GM18505 (cell line): ENCODE data around the gene ABHD5.
"Not testable (repeated sequence)": the region's sequence is repeated elsewhere in the genome, so short reads cannot be mapped to it uniquely, and the experiment has no call there.

ENCODE experiments used
- ATAC-seq: cut with Tn5 transposase; IDR thresholded peaks from one replicate; pipeline ENCODE4 v1.9.1; 2021; ENCODE audit not compliant: unreplicated experiment
- POLR2A ChIP-seq: IDR thresholded peaks from 4 replicates; pipeline ENCODE4 v1.6.1; 2011; ENCODE audit warnings: borderline replicate concordance; ENCODE audit not compliant: insufficient read depth, insufficient read length; ENCODE audit errors: extremely low read depth

Gene ABHD5

DNA sequence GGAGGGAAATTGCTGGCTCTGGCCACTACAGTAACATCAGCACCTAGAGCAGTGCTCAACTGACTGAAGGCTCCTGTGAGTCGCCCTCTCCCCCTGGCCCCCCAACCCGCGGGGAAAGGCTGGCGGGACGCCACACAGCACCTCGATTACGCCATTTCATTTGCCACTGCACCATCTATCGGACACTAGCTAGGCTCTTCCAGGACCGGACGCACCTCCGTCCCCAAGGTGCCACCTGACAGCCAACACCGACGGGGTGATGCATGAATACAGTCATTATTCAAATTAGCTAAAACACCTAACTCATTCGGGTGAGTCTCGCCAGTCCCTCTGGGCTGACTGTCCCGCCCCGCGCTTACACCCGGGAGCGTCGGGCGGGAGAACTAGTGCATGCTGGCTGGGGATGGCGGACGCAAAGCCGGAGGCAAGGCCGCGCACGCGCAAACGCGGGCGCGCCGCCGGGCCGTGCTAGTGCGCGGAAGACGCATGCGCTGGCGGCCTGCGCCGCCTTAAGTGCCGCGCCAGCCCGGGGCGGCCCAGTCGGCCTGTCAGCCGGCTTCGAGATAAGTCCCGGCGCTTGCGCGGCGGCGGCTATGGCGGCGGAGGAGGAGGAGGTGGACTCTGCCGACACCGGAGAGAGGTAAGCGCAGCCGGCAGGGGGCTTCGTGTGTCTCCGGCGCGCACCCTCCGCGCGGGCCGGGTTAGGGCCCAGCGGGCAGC lies at the start of gene ABHD5:
Gene ABHD5, plus strand, starts transcription at position 539 of the 720 bp plus-strand sequence. Its CDS starts 55 bp downstream, at position 594.
- peak; percentile 88 for ATAC-seq
- TF ChIP-seq POLR2A = peak; percentile 100

DNA sequence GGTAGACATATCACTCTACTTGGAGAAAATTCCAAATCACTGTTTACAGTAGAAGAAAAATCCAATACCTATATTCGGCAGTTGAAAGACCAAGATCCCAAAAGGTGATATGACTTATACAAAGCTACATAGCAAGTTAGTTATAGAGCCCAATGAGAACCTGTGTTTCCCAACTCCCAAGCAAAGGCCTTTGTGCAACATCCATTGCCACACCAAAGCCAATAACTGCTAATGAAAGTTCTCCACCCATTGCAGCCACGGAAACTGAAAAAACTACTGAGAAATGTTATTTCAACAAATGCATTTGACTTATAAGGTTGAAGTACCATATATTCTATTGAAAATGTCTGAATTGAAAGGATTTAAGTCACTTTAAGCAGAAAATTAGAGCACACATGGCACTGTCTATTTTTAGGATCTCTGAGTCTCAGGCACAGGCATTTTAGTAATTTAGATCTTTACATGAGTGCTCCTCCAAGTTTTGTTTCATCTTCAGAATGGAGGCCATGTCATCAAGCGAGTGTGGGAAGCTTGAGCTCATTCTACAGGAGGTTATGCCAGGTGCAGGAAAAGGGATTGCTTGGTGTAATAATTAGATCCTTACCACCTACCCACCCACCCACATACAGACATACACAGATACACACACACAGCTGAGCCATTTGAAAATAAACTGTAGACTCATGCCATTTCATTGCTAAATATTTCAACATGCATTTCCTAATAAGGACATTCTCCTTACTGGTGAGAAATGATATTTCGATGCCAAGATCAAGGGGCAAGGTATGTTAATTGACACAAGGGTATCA lies 49.2 kb upstream of the ABHD5 start:
- ATAC-seq = no peak
- no peak for TF ChIP-seq POLR2A

DNA sequence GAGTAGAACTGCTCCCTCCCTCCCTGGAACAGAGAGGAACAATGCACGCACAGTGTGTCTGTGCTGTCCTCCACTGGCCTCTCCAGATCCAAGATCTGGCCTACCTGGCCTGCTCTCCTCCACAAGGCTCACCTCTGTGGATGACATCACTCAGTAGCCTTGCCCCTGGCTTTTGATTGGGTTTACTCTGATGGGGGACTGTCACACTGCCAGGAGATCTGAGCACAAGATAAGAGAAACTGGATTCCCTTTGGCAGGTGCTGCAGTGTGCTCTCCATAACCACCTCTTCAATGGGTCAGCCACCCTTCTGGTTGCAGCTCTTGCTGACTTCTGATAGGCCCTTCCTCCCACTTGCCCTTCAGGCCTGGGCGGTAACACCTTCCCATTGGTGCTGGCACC lies 46.3 kb upstream of the ABHD5 start:
- no peak for TF ChIP-seq POLR2A
- ATAC-seq = no peak

DNA sequence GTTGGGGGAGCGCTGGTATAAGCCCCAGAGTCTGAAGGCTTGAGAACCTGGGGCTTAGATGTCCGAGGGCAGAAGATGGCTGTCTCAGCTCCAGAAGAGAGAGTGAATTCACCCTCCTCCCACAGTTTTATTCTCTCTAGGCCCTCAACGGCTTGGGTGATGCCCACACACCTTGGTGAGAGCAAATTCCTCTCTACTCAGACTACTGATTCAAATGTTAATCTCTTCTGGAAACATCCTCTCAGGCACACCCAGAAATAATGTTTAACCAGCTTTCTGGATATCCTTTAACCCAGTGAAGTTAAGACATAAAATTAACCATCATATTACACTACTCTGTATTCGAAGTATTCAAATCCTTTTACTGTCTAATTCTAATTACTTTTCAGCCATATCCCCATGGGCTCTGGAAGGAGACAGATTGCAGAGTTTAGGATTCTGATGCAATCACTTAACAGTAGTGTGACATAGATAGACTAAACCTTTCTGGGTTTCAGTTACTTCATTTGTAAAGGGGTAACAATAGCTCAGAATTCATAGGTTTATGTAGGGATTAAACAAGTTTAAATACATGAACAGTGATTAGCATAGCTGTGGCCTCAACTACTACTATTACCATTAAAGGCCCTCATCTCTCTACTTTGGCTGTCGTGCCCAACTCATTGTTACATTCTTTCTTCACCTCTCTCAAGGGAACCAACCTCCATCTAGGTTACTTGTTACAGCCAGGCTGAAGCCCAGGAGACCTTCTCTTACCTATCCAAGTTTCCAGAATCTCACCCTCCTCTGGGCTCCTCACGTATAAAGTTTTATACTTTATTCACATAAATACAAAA lies 43.2 kb upstream of the ABHD5 start:
- no peak for ATAC-seq
- no peak for TF ChIP-seq POLR2A

DNA sequence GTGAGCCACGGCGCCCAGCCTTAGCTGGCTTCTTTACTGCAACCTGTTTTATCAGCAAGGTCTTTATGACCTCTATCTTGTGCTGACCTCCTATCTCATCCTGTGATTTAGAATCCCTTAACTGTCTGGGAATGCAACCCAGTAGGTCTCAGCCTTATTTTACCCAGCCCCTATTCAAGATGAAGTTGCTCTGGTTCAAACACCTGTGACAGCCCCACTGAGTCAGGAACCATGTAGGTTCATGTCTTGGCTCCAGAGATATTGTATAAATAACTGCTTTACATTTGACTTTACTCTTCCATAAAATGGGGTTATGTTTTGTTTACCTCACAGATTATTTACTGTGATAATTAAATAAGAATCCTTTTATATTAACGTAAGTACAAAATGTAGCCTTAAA lies 41.8 kb upstream of the ABHD5 start:
- ATAC-seq = no peak

DNA sequence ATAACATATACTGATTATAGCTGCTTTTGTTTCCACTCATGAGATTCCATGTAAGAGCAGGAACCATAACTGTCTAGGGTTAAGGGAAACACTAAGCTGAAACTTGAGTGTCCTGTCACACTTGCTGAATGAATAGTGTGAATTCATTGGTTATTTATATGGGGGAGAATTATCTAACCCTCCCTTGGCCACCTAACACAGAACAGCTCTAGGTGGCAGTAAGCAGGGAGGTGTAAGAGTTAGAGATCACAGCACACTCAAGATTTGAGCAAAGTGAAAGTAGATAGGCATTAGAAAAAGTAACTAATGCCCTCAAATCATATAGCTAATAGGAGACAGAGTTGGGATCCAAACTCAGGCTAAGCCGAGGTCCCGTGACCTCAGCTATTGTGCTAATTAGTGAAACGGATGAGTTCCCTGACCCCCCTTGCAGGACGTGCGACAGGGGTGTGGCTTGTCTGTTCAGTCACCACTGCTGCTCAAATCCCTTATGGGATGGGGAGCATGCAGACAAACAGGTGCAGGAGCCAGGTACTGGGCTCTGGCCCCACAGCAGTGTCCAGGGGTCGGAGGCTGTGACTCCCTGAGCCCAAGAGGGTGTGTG lies 41.3 kb upstream of the ABHD5 start:
- no peak for ATAC-seq
- no peak for TF ChIP-seq POLR2A

More for the DNA sequence above, 41.8 kb upstream of the ABHD5 start:
- no peak for TF ChIP-seq POLR2A

DNA sequence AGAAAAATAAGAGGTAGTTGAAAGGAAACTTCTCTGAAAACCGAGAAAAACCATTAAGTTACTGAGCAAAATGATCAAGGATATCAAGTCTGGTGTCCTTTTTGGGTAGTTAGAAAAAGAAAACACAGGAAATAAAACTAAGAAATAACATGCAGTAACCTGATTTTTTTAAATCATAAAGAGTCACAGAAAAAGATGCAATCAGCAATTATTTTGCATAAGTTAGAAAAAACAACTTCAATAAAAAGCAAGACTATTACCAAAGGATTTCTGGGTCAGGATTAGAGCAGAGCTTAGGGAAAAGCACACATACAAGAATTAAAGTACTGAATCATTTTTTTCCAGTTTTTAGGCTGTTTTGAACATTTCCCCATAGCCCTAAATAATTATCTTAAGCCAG lies 40.4 kb upstream of the ABHD5 start:
- no peak for TF ChIP-seq POLR2A
- no peak for ATAC-seq

DNA sequence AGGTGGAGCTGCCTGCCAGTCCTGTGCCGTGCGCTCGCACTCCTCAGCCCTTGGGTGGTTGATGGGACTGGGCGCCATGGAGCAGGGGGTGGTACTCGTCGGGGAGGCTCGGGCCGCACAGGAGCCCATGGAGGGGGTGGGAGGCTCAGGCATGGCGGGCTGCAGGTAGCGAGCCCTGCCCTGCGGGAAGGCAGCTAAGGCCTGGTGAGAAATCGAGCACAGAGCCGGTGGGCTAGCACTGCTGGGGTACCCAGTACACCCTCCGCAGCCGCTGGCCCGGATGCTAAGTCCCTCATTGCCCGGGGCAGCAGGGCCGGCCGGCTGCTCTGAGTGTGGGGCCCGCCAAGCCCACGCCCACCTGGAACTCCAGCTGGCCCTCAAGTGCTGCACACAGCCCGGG lies 34.3 kb upstream of the ABHD5 start:
- ATAC-seq = not testable (repeated sequence)

DNA sequence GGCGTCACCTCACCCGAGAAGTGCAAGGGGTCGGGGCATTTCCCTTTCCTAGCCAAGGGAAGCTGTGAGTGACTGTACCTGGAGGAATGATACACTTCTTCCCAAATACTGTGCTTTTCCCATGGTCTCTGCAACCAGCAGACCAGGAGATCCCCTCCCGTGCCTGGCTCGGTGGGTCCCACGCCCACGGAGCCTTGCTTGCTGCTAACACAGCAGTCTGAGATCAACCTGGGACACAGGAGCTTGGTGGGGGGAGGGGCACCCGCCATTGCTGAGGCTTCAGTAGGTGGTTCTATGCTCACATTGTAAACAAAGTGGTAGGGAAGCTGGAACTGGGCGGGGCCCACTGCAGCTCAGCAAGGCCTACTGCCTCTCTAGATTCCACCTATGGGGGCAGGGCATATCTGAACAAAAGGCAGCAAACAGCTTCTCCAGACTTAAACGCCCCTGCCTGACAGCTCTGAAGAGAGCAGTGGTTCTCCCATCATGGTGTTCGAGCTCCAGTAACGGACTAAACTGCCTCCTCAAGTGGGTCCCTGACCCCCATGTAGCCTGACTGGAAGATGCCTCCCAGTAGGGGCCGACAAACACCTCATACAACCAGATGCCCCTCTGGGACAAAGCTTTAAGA lies 31.4 kb upstream of the ABHD5 start:
- no peak for TF ChIP-seq POLR2A
- ATAC-seq = no peak

DNA sequence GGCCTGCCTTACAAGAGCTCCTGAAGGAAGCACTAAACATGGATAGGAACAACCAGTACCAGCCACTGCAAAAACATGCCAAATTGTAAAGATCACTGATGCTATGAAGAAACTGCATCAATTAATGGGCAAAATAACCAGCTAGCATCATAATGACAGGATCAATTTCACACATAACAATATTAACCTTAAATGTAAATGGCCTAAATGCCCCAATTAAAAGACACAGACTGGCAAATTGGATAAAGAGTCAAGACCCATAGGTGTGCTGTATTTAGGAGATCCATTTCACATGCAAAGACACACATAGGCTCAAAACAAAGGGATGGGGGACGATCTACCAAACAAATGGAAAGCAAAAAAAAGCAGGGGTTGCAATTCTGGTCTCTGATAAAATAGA lies 29.4 kb upstream of the ABHD5 start:
- not testable (repeated sequence) for ATAC-seq

DNA sequence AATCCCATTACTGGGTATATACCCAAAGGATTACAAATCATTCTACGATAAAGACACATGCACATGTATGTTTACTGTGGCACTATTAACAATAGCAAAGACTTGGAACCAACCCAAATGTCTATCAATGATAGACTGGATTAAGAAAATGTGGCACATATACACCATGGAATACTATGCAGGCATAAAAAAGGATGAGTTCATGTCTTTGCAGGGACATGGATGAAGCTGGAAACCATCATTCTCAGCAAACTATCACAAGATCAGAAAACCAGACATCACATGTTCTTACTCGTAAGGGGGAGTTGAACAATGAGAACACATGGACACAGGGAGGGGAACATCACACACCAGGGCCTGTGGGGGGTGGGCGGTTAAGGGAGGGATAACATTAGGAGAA lies 25.7 kb upstream of the ABHD5 start:
- ATAC-seq = not testable (repeated sequence)

DNA sequence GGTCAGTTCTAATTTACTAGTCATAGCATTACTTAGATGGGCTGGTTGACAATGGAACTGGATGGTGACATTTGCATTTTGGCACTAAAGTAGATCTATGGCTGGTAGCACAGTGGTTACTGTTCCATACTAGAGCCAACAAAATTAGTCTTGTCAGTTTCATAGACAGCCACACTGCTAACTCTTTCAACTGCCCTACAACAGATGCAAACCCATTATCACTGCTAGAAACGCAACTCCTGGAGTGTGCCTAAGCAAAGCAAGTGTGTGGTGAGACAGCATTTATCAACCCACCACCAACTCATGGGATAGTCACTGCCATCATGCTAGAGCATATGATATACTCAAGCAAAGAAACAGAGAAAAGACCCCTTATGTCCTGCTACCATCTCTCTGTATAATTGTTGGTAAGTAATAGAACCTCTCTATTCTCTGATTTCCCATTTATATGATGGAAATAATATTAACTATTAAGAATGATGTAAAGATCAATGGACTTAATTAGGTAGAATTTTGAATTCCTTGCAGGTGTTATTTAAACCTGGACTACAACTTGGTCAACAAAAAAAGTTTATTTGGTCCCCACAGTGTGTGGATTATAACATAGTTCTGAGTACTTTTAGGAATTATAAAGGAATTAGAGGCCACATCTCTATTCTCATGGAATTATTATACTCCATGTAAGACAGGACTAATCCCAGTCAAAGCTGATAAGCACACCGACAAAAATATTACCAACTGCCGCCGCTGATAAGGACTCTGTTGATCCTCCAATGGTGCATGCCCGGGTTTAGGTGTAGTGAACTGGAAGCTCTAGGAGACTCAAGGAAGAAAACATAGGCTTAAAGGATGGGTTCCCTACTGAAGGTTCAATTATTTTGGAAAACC lies 19.9 kb upstream of the ABHD5 start:
- ATAC-seq = no peak
- no peak for TF ChIP-seq POLR2A
